GM18873 (cell line): Measurements from ENCODE around the gene OR10R2.

Source experiments
- ATAC-seq: cut with Tn5 transposase; IDR thresholded peaks from one replicate; pipeline ENCODE4 v1.9.1; 2021; ENCODE audit warnings: mild to moderate bottlenecking, moderate library complexity, moderate number of reproducible peaks; ENCODE audit not compliant: unreplicated experiment, low FRiP score

OR10R2 gene

GRCh38 chr1:158521666-158522058 is 49.6 kb downstream of the OR10R2 start:
- no peak for ATAC-seq

- no peak for ATAC-seq
Measured at GRCh38 chr1:158527190-158527815, 55.3 kb downstream of the OR10R2 start.
